DOHH2 (cell line): ENCODE measurements around the gene ETHE1.

Source experiments
- H3F3A ChIP-seq: fragments of 200-600 bp; sonication (generic), shearing (Covaris generic); 2 replicates; pipeline ENCODE4 v1.6.0; 2016; ENCODE audit warnings: antibody characterized with exemption, mild to moderate bottlenecking; ENCODE audit not compliant: control insufficient read depth, insufficient read depth
- H3K27ac ChIP-seq: fragments of 200-600 bp; sonication (generic); 2 replicates; pipeline ENCODE4 v1.5.1; 2014; ENCODE audit warnings: low read depth, mild to moderate bottlenecking, low read length, moderate library complexity
- H3K27me3 ChIP-seq: fragments of 200-600 bp; sonication (generic); 2 replicates; pipeline ENCODE4 v1.6.1; 2014; ENCODE audit warnings: mild to moderate bottlenecking, low read length, mixed read lengths; ENCODE audit not compliant: control insufficient read depth
- H3K36me3 ChIP-seq: fragments of 200-600 bp; sonication (generic); 2 replicates; pipeline ENCODE4 v1.6.1; 2014; ENCODE audit warnings: mild to moderate bottlenecking, low read length, moderate library complexity, mixed read lengths; ENCODE audit not compliant: control insufficient read depth
- H3K4me1 ChIP-seq: fragments of 200-600 bp; sonication (generic); 2 replicates; pipeline ENCODE4 v1.6.1; 2014; ENCODE audit warnings: mild to moderate bottlenecking, low read length, mixed read lengths; ENCODE audit not compliant: control insufficient read depth
- H3K4me2 ChIP-seq: fragments of 200-600 bp; sonication (generic); 2 replicates; pipeline ENCODE4 v1.6.0; 2014; ENCODE audit warnings: mild to moderate bottlenecking, low read length, moderate library complexity
- H3K4me3 ChIP-seq: fragments of 200-600 bp; sonication (generic); 2 replicates; pipeline ENCODE4 v1.5.1; 2014; ENCODE audit warnings: mild to moderate bottlenecking, low read length, mixed read lengths
- H3K79me2 ChIP-seq: fragments of 200-600 bp; sonication (generic); 2 replicates; pipeline ENCODE4 v1.6.1; 2014; ENCODE audit warnings: mild to moderate bottlenecking, low read length, mixed read lengths; ENCODE audit not compliant: control insufficient read depth
- H3K9me2 ChIP-seq: fragments of 200-600 bp; sonication (generic); replicated peaks from 2 replicates; pipeline ENCODE4 v1.6.1; 2014; ENCODE audit warnings: mild to moderate bottlenecking, low read length, mixed read lengths; ENCODE audit not compliant: control insufficient read depth
- H3K9me3 ChIP-seq: fragments of 200-600 bp; sonication (generic); 2 replicates; pipeline ENCODE4 v1.6.1; 2014; ENCODE audit warnings: antibody characterized with exemption, low read length, mixed read lengths; ENCODE audit not compliant: control insufficient read depth, insufficient read depth
- H4K20me1 ChIP-seq: fragments of 200-600 bp; sonication (generic); 2 replicates; pipeline ENCODE4 v1.6.0; 2014; ENCODE audit warnings: low read depth, mild to moderate bottlenecking, antibody characterized with exemption, low read length, moderate library complexity; ENCODE audit not compliant: control insufficient read depth, insufficient read depth
- CTCF ChIP-seq: fragments of 200-600 bp; sonication (generic); IDR thresholded peaks from one replicate; pipeline ENCODE4 v1.5.1; 2014; ENCODE audit warnings: antibody characterized with exemption, mild to moderate bottlenecking, low read depth, low read length; ENCODE audit not compliant: poor library complexity, severe bottlenecking
- EZH2phosphoT487 ChIP-seq: fragments of 200-600 bp; sonication (generic); IDR thresholded peaks from 2 replicates; pipeline ENCODE4 v1.6.1; 2017; ENCODE audit warnings: borderline replicate concordance, mild to moderate bottlenecking, antibody characterized with exemption, low read length, moderate library complexity, mixed read lengths

The ETHE1 gene

GRCh38 chr19:43476606-43477005 lies 50.4 kb downstream of the ETHE1 start:
- Histone ChIP-seq H3K4me3 (no peak overlapping the region), H3K27ac (no peak overlapping the region), H3K4me2 (no peak overlapping the region), H4K20me1 (no peaks in the 10 kb centered on the region), H3K36me3 (no peaks in the 10 kb centered on the region), H3K4me1 (no peaks in the 10 kb centered on the region), H3K9me2 (no peaks in the 10 kb centered on the region), H3K27me3 (no peaks in the 10 kb centered on the region), H3F3A (no peaks in the 10 kb centered on the region), H3K9me3 (no peaks in the 10 kb centered on the region), H3K79me2 (no peaks in the 10 kb centered on the region)
- TF ChIP-seq EZH2phosphoT487 = no peak
- no peak for TF ChIP-seq CTCF

GRCh38 chr19:43474986-43475705 lies 51.9 kb downstream of the ETHE1 start:
- Histone ChIP-seq H3K27me3 (no peaks in the 10 kb centered on the region), H3K4me1 (no peaks in the 10 kb centered on the region), H3K4me3 (no peak overlapping the region), H3K4me2 (no peak overlapping the region), H3K9me3 (no peaks in the 10 kb centered on the region), H3K79me2 (no peaks in the 10 kb centered on the region), H3K36me3 (no peaks in the 10 kb centered on the region), H3K27ac (no peak overlapping the region), H4K20me1 (no peaks in the 10 kb centered on the region), H3K9me2 (no peaks in the 10 kb centered on the region), H3F3A (no peaks in the 10 kb centered on the region)
- TF ChIP-seq CTCF = no peak
- no peak for TF ChIP-seq EZH2phosphoT487

GRCh38 chr19:43474487-43474886 lies 52.5 kb downstream of the ETHE1 start:
- Histone ChIP-seq H3K9me2 (no peaks in the 10 kb centered on the region), H3K4me1 (no peaks in the 10 kb centered on the region), H3K4me2 (no peak overlapping the region), H3K4me3 (no peak overlapping the region), H3K27me3 (no peaks in the 10 kb centered on the region), H3F3A (no peaks in the 10 kb centered on the region), H3K36me3 (no peaks in the 10 kb centered on the region), H3K79me2 (no peaks in the 10 kb centered on the region), H4K20me1 (no peaks in the 10 kb centered on the region), H3K27ac (no peak overlapping the region), H3K9me3 (no peaks in the 10 kb centered on the region)
- no peak for TF ChIP-seq CTCF
- no peak for TF ChIP-seq EZH2phosphoT487
